LHCN-M2 (cell line): ENCODE results near the gene YBX2. TPM values are rescaled to one million over a fixed set of nuclear protein-coding genes. Genes with fewer than 3 reads are reported as not detected.
A peak's percentile ranks its signal among the peaks of the same experiment; 100 is the strongest.

Experiments used
- DNase-seq: peaks from one replicate; pipeline ENCODE4 v3.0.0-alpha.2; 2012; ENCODE audit warnings: low read depth
- total RNA-seq: library from RNA; depleted of rRNA; stranded (reverse); fragments of >200 nt; gene quantifications from 2 replicates; pipeline ENCODE4 v1.2.3, GENCODE V29; 2014

Gene YBX2
- total RNA-seq, 1 experiment from 2014 or later = not detected

DNA sequence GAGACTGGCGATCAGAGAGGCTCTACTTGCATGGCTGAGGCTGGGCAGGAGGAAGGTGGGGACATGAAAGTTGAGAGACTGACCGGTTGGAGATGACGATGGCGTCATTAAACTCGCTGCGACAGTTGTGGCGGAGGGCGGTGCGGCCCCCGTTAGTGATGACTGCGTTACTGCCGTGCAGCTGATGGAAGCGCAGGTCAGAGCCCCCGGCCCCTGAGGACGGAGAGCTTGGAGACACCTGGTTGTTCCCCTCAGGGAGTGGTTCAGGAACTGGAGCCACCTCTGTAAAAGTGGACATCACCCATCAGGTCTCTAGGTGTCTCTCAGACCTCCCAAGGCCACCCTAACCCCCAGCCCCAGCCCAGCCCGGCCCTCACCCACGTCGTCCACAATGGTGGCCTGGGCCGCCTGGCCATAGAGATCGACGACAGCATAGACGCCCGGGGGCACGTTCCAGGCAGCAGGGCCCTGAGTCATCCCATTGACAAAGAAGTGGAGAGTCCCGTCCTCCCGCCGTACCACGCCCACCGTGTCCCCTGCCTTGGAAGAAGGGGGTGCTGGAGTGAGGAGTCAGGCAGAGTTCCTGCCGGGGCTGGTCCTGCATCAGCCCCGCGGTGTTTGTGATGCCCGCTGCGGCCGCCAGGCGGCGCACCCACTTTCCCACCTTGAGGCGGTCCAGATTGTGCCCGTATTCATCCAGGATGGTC, 29.4 kb upstream of the YBX2 start:
- DNase-seq = no peak

DNA sequence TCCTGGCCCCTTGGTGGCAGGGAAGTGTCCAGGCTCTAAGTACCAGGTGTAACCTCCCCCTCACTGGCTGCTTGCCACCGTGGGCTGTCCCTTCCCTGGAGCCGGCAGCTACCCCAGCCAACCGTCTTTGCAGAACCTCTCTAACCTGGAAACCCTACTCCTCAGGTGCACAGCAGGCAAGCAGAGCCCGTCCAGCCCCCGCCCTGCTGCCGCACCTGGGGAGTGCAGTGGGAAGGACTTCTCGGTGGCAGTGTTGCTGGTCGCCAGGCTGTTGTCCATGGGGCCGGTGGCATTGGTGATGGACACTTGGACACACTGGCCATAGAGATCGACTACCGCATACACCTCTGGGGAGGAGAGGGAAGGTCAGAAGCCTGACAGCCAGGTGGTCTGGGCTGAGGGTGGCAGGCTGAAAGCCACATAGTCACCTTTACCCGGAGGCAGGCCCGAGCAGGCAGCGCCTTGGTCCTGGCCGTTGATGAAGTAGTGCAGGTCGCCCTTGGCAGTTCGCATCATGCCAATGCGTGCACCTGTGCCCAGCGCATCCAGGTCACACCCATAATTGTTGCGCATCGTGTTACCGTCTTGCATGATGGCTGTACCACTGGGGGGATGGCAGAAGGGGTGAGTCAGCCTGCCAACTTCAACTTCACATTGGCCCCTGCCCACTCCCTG, 28.2 kb upstream of the YBX2 start:
- no peak for DNase-seq

DNA sequence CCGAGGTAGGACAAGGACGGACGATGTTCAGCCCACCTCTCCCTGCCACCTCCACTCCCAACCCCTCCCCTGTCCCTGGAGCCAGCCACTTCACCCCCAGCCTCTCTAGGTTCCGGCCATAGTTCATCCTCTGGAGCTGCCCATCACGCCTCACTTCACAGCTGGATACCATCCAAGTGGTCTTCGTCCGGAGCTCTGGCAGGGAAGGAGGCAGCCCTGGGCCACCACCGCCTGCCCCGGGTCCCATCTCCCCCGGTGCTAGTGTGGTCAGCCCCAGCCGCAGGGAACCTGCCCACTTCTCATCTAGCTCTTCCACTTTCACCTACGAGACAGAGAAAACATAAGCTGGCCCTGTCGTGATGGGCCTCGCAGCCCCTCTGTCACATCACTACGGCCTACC, 27.0 kb upstream of the YBX2 start:
- no peak for DNase-seq

DNA sequence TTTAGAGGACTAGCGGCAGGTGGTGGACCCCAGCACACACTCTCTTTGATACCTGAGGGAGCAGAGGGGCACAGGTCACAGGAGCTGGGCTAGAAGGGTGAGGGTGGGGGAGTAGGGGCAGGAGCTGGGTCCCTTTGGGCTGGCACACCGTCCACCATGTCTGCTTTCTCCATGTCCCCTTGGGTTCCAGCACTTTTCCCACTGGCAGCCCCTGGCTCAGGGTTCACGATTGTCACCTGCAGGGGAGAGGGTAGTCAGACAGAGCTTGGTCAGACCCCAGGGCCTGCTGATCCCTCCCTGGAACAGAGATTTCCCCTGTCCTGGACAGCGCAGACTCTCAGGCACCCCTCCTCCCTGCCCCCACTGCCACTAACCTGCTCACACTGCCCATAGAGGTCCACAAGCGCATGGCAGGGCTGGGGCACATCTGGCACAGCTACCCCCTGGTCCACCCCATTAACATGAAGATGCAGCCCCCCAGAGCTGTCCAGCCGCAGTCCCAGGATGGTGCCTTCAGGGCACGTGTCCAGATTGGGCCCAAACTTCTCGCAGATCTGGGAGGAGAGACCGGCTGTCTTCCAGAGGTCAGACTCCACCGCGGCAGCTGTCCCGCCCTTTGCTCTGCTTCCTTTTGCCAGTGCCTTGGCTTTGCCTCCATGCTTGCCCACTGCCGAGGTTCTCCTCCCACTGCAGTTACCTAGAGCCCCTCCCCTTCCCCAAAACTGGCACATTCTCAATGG, 23.9 kb upstream of the YBX2 start:
- DNase-seq = no peak

DNA sequence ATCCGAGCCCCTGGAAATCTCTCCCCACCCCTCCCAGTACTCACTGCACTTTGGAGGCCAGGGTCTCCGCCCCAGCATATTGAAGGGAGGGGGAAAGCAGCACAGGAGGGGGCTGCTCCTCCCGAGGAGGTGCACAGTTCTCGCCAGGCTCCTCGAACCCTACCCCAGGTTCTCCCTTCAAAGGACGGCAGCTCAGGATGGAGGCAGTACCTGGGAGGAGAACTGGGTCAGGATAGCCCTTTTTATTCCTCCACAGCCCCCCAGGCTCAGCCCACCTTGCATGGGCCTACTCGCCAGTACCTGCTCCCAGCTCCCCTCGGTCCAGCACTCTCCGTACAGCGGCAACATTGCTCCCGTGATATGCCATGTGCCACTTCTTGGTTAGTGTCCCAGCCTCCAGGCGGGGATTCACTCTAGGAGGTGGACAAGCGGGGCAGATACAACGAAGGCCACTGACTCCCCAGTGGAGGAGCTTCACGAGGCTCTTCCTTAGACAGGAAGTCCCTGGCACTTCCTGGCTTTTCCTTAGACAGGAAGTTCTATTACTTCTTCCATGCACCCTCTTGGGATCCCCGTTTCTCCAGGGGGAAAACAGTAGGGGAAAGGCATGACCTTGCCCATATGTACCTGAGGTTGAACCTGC, 22.8 kb upstream of the YBX2 start:
- DNase-seq = no peak

DNA sequence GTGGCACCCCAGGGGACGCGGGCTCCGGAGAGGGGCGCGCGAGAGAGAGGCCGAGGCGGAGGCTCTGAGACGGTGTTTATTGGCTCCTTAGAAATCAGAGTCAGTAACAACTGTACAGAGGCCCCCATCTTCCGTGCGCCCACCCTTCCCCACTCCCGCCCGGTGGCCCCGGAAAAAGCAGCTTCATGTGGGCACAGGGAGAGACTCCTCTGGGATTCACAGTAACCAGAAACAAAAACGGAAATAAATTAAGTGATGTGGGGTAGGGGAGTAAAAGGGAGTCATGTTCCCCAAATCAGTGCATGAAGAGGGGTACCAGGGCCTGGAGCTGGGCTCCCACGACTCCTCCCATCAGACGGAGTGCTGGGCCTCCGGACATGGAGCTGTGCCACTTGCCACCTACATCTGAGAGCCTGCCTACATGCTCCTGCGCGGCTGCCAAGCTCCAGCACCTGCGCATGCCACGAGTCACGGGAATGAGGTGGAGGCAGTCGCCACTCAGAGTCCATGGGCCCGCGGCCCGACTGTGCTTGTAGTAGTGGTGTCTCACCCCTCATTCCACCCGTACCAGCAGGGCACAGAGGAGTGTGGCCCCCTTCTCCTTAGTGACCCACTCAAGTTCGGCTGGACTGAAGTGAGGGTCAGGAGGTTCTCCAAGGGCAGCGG, 21.3 kb upstream of the YBX2 start:
- DNase-seq = no peak

DNA sequence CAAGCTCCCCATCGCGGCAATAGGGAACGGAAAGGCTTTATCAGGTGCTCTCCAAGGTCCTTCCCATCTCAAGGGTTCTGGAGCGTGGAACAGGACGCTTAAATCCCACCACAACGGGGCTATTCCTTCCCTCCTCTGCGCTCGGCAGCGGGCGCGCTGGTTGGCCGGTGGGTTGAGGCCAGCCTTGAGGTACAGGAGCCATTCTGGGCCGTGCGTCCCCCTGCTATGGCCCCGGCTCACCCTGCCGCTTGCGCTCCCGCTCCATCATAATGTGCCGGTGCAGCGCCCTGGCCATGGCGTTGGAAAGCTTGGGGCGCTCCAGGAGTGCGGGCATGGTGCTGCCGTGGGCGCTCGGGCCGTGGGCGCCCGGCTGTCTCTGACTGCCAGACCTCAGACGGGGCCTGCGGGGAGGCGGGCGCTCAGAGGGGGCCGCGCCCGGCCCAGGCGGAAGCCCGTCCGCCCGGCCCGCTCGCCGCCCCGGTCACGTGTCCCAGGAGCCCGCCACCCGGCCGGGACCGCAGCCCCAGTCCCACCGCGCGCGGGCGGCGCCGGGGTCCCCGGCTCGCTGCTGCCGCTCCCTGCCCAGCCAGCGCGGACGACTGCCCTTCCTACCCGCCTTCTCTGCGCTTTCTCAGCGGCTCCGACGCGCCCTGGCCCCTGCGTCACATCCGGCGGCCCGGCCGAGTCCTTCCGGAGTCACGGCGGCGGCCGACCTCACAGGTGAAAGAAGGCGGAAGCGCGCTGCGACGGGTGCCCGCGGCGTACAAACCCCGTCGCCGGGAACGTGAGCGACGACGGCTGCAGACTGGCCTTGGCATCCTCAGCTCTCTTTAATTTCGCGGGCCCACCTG, 20.5 kb upstream of the YBX2 start, which contains the start of gene GPS2:
TSS of gene GPS2 (minus strand) at position 642 of the 851 bp plus-strand sequence. CDS start at position 334, 308 bp downstream.
- DNase-seq = peak; percentile 78

DNA sequence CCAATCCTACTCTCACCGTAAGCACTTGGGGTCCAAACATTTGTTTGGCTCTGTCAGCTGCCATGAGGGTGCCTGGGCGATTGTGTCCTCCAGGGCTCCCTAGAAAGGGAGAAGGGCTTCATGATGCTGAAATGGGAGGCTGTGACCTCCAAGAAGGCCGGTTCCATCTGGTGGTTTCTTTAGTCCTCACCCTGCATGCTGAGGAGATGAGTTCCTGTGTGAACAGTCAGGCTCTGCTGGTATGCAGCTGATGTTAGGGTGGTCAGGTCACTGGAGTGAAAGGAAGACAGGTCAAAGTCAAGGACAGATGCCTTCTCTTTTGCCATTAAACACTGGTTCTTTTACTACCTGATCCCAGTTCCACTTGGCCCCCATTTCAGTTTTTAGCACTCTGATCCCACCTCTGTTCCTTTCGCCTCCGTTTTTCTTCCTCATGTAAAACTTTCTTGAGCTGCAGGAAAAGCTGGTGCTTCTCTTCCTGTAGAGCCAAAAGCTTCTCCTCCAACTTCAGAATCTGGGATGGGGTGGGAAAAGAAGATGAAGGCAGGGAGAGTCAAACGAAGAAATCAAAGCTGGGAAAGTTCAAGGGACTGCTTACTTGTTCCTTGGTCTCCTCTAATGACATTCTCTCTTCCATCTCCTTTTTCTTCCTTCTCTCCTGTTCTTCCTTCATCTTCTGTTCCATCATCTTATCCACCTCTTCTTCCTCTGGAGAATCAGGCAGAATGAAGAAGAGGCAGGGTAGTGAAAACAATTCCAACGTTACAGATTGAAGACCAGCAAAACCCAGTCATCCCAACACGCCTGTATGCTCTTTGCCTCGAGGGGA, 19.7 kb upstream of the YBX2 start:
- peak; percentile 30 for DNase-seq

DNA sequence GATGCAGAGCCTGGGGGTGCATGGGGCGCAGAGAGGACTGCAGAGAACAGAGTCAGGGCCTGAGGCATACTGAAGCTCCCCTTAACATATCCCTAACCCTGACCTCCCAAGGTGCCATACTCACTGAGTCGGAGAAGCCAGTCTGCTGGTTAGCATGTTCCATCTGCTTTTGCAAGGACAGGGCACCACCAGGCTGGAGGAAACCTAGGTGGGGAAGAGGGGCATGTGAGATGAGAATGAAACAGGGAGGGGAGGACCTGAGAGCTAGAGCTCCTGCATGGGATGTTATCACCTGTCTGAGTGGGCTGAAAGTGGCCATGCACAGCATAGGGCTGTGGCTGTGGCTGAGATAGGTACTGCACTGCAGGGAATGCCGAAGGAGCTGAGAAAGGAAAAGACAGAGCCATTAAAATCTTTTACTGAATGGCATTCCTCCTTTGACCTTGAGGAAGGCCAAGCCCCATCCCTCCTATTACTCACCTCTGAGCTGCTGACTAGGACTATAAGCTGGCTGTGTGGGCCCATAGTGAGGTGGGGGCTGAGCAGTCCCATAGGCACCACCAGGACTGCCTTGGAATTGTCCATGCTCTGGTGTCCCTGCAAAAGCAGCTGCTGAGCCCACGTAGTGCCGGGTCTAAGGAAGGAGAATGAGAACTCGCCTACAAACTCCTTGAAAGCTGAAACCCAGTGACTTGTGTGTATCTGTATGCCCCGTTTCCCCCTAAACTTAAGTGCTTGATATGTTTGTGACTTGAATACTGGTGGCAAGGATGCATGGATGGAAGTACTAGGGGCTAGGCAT, 18.9 kb upstream of the YBX2 start:
- DNase-seq = no peak

DNA sequence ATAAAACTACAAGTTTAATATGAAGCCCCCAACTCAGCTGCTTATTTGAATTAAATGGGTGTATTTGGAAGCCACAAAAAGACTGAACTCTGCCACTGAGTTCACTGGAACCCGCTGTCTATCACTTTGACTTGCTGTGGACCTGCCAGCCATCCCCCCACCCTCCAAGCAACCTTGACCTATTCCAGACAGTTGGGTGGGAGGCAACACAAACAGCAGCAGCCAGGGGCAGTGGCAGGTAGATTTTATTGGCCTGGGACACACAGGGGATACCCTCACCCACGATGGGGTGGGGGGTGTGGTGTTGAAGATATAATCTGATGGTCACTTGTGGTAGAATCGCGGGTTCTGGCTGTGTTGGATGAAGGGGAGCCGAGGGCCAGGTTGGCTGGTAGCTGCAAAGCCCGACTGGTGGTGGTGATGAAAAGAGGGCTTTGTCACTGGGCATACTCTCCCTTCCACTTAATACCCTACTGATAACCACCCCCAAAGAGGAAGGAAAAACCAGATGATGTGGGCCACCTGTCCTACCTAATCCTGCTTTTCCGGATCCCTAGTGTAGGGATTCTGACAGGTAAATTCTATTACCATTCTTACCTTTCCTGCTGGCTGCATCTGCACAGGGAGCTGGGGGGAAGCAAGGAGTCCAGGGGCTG, 18.1 kb upstream of the YBX2 start:
- DNase-seq = no peak

DNA sequence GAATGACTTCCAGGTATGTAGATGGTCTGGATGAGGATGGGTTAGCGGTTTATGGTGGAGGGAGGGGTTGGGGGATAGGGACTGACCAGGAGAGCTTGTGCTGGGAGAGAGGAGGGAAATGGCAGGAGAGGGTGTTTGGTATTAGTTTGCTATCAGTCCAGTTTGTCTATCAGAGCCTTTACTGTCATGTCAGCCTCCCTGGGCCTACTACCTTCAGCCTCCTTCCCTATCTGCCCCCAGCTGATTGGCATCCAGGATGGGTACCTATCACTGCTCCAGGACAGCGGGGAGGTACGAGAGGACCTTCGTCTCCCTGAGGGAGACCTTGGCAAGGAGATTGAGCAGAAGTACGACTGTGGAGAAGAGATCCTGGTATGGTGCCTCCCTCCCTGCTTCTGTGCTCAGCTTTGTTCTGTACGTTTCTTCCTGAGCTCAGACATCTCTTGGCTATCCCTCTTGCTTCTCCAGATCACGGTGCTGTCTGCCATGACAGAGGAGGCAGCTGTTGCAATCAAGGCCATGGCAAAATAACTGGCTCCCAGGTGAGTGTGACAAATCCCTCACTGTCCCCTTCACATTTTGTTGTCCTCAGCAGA, 16.8 kb upstream of the YBX2 start:
- DNase-seq = no peak

DNA sequence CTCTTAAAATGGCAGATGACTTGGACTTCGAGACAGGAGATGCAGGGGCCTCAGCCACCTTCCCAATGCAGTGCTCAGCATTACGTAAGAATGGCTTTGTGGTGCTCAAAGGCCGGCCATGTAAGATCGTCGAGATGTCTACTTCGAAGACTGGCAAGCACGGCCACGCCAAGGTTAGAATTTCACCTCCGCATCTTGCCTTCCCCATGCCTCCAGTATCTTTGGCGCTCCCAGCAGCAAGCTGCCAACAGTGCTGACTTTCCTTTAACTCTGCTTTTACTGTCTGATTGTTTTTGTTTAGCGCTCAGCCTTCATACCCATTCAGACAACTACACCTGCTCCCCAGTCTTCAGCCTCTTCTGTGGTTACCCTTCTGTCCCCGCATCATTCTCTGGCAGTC, 15.2 kb upstream of the YBX2 start:
- DNase-seq = no peak

DNA sequence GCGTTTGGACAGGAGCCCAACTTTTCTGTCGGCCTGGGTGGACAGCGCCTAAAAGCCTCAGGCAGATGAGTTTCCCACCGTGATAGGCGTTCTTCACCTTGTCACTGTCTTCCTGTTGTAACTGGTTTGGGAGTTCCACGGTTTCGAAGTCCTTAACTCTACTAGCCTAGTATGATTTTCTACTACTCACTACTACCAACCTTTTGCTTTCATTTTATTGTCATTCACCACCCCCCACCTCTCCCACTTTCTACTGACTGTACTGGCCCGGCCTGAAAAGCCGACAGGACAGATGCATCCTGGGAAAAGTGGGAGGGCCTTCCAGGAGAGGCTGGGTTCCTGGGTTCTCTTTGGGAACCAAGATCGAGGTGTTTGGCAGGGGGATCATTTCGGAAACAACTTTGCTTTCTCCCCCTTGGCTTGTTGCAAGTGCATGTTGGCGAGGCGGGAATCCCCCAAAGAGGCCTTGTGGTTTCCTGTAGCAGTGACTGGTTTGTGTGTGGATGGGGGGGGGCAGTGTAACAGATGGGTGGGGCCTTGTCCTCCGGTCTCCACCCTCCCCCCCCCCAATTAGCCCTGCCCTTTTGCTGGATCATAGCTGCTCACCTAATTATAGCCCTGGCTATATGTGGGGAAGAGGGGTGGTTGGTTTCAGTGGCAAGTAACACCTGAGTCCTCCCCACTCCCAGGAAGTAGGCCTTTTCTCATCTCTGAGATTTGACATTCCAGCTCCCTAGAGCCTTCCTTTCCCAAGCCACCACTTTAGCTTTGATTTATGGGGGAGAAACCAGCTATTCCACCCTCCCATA, 14.4 kb upstream of the YBX2 start:
- DNase-seq = peak; percentile 80

DNA sequence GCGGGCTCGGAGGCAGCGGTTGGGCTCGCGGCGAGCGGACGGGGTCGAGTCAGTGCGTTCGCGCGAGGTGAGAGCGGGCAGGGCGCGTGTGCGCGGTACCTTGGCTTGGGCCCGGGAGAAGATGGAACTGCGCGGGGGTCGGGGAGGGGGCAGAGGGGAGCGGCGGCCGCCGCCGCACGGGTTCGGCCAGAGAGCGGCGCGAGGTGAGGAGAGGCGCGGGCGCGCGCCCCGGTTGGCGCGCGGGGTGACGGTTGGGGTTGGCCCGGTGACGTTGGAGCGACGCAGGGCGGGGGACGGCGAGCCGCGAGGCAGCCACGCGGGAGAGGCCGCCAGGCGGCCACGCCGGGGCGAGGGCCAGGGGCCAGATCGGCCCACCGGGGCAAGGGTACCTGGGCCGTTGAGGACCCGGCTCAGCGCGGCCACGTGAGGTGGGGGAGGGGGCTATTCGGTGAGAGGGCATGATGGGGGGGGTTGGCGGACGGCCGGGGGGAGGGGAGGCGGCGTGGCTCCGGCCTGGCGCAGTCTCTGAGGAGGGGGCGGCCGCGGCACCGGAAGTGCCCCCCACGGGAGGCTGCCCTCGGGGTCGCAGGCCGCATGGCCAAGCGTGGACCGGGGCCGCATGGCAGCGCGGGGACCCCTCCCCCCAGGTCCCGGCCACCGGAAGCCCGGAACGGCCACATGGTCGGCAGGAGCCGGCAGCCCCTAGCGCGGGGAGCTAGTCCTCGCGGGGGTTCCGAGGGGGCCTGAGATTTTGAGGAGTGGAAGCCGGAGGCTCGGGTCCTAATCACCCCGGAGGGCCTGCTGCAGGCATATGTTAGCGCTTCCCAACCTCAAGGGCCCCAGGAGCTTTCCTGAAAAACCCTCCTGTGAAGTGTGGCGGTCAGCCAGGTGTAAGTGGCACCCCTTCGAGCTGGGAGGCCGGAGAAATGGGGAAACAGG, 13.5 kb upstream of the YBX2 start:
- peak; percentile 33 for DNase-seq

DNA sequence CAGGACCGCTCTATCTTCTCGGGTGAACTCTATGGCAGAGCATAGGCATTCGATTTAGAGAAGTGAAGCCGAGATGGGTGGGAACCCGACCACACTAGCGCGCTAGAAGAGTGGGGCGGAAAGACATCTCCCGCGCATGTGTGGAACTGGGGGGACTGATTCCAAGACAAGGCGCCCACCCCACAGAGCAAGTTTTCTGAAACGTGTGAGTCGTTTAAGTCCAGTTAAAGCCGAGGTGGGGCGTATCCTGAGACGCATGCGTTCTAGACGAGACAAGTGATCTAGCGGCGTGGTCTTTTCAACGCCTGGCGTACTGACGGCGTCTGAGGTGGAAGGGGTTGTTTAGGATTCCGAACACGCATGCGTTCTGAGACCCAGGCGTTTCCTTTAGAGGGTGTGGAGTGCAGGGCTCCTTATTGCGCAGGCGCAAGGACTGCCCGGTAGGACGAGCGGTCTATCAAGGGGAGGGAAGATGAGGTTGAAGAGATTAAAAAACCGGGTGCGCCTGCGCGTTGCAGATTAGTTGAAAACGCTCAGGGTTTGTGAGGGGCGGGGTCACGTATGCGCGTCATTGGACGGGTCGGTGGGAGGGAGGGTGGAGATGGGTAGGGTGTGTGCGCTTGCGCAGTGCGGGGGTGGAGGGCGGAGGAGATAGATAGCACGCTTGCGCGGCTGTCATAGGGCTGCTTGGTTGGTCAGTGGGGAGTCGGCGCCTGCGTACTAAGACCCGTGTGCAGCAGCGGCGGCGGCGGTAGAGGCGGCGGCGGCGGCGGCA, 12.7 kb upstream of the YBX2 start, which contains the start of gene EIF5A:
TSS of gene EIF5A (plus strand) at position 718 of the 775 bp plus-strand sequence. CDS start 2,008 bp downstream, outside the sequence.
- peak; percentile 100 for DNase-seq
